SK-N-MC (cell line): ENCODE data around the gene ALS2CL.

Experiments
- EZH2 ChIP-seq: fragments of 200-600 bp; sonication (generic); IDR thresholded peaks from one replicate; pipeline ENCODE4 v1.6.1; 2017; ENCODE audit warnings: antibody characterized with exemption
- FOXP2 ChIP-seq: optimal IDR thresholded peaks from 2 replicates; pipeline ENCODE3; 2011; ENCODE audit warnings: mild to moderate bottlenecking, moderate library complexity; ENCODE audit not compliant: insufficient read depth; ENCODE audit errors: extremely low read length, control extremely low read depth
- POLR2AphosphoS5 ChIP-seq: IDR thresholded peaks from 2 replicates; pipeline ENCODE4 v1.6.1; 2012; ENCODE audit warnings: mild to moderate bottlenecking, low read depth, low read length, borderline replicate concordance

DNA sequence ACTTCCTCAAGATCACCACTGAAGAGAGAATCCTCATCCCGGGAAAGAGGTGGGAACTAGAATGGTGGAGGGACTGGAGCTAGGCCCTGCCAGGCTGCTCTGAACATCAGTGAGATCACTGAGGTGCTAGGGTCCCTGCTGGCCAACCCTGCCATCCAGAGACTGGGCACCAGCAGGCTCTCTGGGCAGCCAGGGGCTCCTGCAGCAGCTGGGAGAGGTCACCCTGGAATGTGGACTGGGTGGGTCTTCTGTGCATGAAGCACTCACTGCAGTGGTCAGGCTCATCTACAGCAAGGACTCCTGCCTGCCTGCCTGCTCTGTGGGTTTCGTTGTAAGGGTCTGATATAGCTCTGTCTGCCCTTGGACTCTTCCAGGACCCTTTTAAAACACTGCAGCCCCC, 24.9 kb downstream of the ALS2CL start:
- TF ChIP-seq POLR2AphosphoS5 (no peak), EZH2 (no peak), FOXP2 (no peak)
